Measurements from ENCODE around the gene GK.

GK gene

DNA sequence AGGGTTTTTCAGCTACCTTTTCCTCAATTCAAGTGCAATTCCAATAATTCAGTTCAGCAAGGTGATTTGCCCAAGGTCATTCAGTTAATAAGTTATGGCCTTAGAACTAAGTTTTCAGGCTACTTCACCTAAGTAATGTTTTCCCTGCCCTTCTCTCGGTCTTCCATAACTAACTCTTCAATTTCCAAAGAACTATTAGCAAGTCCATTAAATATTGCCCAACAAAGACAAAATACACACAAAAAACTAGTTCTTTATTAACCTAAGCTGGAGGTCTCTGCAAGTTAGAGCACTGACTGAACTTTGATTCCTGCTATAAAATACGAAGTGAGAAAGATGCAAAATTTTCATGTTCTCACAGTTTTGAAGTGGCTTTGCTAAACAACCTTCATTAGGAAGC lies 26.8 kb upstream of the GK start:
- TF ChIP-seq, protein P1, sequence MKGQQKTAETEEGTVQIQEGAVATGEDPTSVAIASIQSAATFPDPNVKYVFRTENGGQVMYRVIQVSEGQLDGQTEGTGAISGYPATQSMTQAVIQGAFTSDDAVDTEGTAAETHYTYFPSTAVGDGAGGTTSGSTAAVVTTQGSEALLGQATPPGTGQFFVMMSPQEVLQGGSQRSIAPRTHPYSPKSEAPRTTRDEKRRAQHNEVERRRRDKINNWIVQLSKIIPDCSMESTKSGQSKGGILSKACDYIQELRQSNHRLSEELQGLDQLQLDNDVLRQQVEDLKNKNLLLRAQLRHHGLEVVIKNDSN (IDR thresholded peaks at IDR 0.05), result no peak
- TF ChIP-seq, protein P2, sequence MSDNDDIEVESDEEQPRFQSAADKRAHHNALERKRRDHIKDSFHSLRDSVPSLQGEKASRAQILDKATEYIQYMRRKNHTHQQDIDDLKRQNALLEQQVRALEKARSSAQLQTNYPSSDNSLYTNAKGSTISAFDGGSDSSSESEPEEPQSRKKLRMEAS (IDR thresholded peaks at IDR 0.05), result no peak
- TF ChIP-seq YY1 (IDR thresholded peaks at IDR 0.05; ENCODE audit: low read depth) (no peak), ZBTB7A (IDR thresholded peaks at IDR 0.05; ENCODE audit: low read depth) (no peak), EP300 (IDR thresholded peaks at IDR 0.05; ENCODE audit: borderline replicate concordance) (no peak), RAD21 (IDR thresholded peaks at IDR 0.05; ENCODE audit: low read depth) (no peak), TEAD4 (IDR thresholded peaks at IDR 0.05) (no peak), CEBPB (IDR thresholded peaks at IDR 0.05) (no peak)
- TF ChIP-seq, protein P3, sequence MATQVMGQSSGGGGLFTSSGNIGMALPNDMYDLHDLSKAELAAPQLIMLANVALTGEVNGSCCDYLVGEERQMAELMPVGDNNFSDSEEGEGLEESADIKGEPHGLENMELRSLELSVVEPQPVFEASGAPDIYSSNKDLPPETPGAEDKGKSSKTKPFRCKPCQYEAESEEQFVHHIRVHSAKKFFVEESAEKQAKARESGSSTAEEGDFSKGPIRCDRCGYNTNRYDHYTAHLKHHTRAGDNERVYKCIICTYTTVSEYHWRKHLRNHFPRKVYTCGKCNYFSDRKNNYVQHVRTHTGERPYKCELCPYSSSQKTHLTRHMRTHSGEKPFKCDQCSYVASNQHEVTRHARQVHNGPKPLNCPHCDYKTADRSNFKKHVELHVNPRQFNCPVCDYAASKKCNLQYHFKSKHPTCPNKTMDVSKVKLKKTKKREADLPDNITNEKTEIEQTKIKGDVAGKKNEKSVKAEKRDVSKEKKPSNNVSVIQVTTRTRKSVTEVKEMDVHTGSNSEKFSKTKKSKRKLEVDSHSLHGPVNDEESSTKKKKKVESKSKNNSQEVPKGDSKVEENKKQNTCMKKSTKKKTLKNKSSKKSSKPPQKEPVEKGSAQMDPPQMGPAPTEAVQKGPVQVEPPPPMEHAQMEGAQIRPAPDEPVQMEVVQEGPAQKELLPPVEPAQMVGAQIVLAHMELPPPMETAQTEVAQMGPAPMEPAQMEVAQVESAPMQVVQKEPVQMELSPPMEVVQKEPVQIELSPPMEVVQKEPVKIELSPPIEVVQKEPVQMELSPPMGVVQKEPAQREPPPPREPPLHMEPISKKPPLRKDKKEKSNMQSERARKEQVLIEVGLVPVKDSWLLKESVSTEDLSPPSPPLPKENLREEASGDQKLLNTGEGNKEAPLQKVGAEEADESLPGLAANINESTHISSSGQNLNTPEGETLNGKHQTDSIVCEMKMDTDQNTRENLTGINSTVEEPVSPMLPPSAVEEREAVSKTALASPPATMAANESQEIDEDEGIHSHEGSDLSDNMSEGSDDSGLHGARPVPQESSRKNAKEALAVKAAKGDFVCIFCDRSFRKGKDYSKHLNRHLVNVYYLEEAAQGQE (IDR thresholded peaks at IDR 0.05; ENCODE audit: low read depth), result no peak

DNA sequence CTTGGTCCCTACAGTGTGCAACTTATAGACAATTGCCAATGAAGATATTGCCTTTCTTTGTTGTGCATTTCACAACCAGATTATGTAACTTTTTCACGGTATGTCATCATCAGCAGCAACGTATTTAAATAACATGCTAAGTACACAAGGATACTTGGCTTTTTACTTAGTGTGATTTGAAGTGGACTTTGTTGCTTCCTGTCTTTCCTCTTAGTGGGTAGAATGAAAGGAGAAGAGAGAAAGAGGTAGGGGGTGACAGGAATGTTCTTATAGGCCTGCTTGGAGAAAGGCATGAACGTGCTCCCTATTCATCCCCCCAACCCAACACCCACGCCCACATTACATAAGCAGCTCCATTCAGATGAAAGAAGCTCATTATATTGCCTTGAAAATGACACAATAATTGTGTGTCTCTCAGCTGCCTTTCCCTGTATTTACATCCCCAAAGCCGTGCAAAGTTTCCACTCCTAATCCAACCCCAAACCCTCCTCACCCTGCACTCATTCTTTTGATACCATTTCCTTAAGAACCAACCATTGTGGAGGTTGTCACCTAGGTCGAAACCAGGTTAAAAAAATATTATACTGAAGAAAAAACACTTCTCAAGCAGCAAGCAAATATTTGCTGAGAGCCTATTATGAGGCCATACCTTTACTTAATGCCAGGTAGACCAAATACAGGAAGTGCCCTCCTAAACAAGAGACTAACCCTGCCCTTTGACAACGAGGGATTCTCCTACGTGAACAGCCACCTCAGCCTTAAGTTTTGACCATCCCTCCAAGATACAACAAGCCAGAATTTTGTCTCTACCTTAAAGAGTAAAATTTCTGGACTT lies 25.2 kb upstream of the GK start:
- TF ChIP-seq, protein P2 (IDR thresholded peaks at IDR 0.05), result no peak
- no peak for TF ChIP-seq RAD21 (IDR thresholded peaks at IDR 0.05; ENCODE audit: low read depth)
- TF ChIP-seq TAF1 (IDR thresholded peaks at IDR 0.05; ENCODE audit: low read depth), result no peak
- TF ChIP-seq TEAD4 (IDR thresholded peaks at IDR 0.05), result no peak
- TF ChIP-seq, protein P3 (IDR thresholded peaks at IDR 0.05; ENCODE audit: low read depth), result no peak
- no peak for TF ChIP-seq TCF12 (IDR thresholded peaks at IDR 0.05; ENCODE audit: low read depth)
- TF ChIP-seq CREB1 (IDR thresholded peaks at IDR 0.05; ENCODE audit: low read depth), result no peak
- no peak for TF ChIP-seq EGR1 (IDR thresholded peaks at IDR 0.05)
- no peak for TF ChIP-seq EP300 (IDR thresholded peaks at IDR 0.05; ENCODE audit: borderline replicate concordance)
- no peak for TF ChIP-seq ZBTB7A (IDR thresholded peaks at IDR 0.05; ENCODE audit: low read depth)
- TF ChIP-seq YY1 (IDR thresholded peaks at IDR 0.05; ENCODE audit: low read depth), result no peak

DNA sequence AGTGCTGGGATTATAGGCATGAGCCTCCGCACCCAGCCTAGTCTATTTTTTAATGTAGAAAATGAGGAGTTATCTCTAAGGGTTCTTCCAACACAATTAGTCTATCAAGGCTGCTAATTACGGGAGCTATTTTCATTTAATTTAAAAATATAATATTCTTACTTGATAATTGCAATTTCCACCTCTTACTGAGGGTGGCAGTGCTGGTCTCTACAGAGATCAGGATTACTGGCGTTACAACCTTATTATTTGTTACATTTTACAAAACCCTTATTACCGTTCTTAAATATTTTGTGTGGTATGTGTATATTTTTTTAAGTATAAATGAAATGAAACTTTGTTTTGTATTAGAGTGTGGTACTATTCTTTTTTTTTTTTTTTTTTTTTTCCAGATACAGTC lies 17.6 kb upstream of the GK start:
- TF ChIP-seq, protein P3 (IDR thresholded peaks at IDR 0.05; ENCODE audit: low read depth), result no peak
- TF ChIP-seq RAD21 (IDR thresholded peaks at IDR 0.05; ENCODE audit: low read depth), result peak; percentile 43
- no peak for TF ChIP-seq NFIC (IDR thresholded peaks at IDR 0.05)

DNA sequence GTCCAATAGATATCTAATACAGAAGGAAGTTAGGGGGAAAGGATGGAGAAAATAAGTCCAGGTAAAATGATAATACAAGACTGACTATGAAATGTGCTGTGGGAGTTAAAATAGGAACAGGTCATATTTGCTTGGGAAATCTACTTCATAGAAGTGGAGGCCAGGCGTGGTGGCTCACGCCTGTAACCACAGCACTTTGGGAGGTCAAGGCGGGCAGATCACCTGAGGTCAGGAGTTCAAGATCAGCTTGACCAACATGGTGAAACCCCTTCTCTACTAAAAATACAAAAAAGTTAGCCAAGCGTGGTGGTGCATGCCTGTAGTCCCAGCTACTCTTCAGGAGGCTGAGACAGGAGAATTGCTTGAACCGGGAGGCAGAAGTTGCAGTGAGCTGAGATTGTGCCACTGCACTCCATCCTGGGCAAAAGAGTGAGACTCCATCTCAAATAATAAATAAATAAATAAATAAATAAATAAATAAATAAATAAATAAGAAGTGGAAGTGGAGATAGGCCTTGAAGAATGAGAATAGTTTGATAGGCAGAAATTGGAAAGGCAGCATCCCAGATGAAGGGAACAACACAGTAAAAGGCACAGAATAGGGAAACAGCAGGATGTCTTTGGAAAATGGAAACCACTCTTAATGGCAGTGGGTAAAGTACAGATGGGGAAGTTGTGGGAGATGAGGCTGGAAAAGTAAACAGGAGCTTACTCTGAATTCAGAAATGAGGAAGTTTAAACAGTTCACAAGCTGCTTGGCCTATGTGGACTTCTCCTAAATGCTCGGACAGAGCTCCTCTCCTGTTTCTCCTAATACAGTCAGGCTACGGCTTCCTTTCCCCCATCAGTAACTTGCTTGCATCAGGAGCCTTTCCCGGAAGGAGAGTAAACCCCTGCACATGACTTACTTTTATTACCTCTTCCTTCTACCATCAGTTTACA lies 15.1 kb upstream of the GK start:
- no peak for TF ChIP-seq RAD21 (IDR thresholded peaks at IDR 0.05; ENCODE audit: low read depth)
- TF ChIP-seq CREB1 (IDR thresholded peaks at IDR 0.05; ENCODE audit: low read depth), result no peak
- no peak for TF ChIP-seq ZBTB7A (IDR thresholded peaks at IDR 0.05; ENCODE audit: low read depth)
- TF ChIP-seq, protein P1 (IDR thresholded peaks at IDR 0.05), result no peak
- no peak for TF ChIP-seq TEAD4 (IDR thresholded peaks at IDR 0.05)
- no peak for TF ChIP-seq EP300 (IDR thresholded peaks at IDR 0.05; ENCODE audit: borderline replicate concordance)
- no peak for TF ChIP-seq NFIC (IDR thresholded peaks at IDR 0.05)
- TF ChIP-seq TAF1 (IDR thresholded peaks at IDR 0.05; ENCODE audit: low read depth), result no peak
- TF ChIP-seq, protein P3 (IDR thresholded peaks at IDR 0.05; ENCODE audit: low read depth), result no peak
- no peak for TF ChIP-seq EGR1 (IDR thresholded peaks at IDR 0.05)
- TF ChIP-seq, protein P2 (IDR thresholded peaks at IDR 0.05), result no peak
- no peak for TF ChIP-seq TCF12 (IDR thresholded peaks at IDR 0.05; ENCODE audit: low read depth)
- TF ChIP-seq CEBPB (IDR thresholded peaks at IDR 0.05), result no peak
- no peak for TF ChIP-seq FOXM1 (IDR thresholded peaks at IDR 0.05; ENCODE audit: borderline replicate concordance, low read depth)
- TF ChIP-seq YY1 (IDR thresholded peaks at IDR 0.05; ENCODE audit: low read depth), result no peak
